CD4-positive, alpha-beta T cell treated with Interferon alpha-2 for 1 hour (primary cell): ENCODE measurements around the gene MAP9.
"Not testable (repeated sequence)": the region's sequence is repeated elsewhere in the genome, so short reads cannot be mapped to it uniquely, and the experiment has no call there.

Experiments
- DNase-seq, 2 donors: peaks; one replicate each; pipeline ENCODE4 v3.0.0-alpha.2; 2020 to 2022

Gene MAP9

DNA sequence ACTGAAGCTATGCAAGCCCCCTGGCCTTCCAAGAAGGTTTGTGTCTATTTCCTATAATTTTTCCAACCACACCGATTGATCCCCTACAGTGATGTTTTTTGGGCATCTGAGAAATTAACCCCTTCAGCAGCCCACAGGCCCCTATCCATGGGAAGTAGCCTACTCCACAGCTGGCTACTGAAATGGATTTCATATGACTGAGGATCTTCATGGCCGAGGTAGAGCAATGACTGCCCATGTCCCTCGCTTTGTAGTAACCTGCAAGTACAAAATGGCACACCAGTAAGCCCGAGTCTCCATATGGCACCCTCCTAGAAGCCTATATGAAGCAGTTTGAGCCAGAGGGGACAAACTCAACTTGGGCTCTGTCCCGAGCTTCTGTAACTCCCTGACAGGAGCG lies 36.8 kb downstream of the MAP9 start:
- no peak for DNase-seq

- no peak for DNase-seq
Observed at GRCh38 chr4:155339588-155339987, 37.2 kb downstream of the MAP9 start.

DNA sequence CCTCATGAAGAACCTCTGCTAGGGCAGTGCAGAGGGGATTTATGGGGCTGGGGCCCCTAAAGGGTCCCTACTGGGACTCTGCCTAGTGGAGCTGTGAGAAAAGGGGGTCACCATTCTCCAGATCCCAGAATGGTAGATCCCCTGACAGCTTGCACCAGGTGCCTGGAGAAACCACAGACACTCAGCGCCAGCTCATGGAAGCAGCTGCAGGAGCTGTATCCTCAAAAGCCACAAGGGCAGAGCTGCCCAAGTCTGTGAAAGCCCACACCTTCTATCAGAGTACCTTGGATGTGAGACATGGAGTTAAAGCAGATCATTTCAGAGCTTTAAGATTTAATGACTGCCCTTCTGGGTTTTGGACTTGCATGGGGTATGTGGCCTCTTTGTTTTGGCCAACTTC lies 38.6 kb downstream of the MAP9 start:
- DNase-seq = no peak

DNA sequence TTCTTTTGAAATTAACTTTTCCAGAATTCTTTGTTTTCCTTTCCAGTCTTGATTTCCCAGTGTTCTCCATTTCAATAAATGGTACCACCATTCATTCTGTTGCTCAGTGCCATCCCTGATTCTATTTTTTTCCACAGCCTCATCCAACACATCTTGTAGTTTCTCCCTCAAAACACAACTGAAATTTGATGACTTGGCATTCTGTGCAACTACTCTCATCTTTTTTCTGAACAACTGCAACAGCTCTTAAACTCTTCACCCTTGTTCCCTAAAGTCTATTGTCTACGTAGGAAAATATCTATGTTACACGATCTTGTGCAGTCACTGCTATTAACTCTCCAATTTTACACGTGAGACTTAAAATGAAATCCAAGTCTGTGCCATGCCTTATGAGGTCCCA lies 40.5 kb downstream of the MAP9 start:
- DNase-seq = no peak

DNA sequence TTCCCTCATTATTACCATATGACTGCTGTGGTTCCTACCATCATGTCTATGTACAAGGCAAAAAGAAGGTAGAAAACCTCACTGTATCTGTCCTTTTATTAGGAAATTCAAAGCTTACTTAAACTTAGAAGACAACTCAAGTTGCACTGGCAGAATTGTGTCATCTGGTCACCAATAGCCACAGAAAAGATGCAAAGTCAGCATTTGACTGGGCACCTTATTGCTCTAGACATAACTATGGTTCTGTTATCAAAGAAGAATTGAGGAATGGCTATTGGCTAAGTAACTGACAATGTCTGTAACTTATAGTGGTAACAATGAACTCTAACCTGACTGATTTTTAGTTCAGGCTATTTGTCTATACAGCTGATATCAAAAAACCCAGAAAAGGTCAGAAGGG lies 45.3 kb downstream of the MAP9 start:
- no peak for DNase-seq

DNA sequence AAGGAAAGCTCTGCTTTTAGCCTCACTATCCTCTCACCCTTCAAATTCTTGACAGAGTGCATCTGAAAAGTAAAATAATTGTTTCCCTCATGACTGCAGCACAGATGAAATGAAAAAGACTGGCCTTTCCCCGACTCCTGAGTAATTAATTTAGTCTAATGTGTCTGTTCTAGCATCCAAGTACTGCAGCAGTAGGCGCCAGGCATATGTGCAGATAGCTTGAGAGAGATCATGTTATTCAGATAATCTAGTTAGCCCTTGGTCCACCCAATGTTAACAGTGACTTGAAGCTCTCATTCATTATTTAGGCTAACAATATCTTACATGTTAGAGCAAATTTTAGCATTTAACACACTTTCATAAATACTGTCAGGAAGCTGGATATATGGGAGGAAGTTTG lies 54.0 kb downstream of the MAP9 start:
- DNase-seq = no peak

- DNase-seq = no peak
Observed at GRCh38 chr4:155321006-155321405, 55.8 kb downstream of the MAP9 start.

- DNase-seq = no peak
Observed at GRCh38 chr4:155319516-155319915, 57.2 kb downstream of the MAP9 start.

DNA sequence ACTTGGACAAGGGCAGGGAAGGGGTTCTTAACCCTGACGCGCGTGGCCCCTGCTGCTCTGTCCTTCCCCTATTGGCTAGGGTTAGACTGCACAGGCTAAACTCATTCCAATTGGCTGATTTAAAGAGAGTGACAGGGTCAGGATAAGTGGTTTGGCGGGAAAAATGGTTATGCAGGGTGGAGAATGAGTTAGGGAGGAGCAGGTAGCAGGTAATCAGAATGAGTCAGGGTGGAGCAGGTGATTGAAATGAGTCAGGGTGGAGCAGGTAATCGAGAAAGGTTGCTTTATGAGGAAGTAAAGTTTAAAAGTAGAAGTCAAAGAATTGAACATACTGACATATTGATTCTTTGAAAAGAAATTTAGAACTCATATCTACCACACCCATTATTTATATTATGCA lies 64.7 kb downstream of the MAP9 start:
- not testable (repeated sequence) for DNase-seq

GRCh38 chr4:155307731-155308277 lies 69.0 kb downstream of the MAP9 start:
- DNase-seq = no peak

DNA sequence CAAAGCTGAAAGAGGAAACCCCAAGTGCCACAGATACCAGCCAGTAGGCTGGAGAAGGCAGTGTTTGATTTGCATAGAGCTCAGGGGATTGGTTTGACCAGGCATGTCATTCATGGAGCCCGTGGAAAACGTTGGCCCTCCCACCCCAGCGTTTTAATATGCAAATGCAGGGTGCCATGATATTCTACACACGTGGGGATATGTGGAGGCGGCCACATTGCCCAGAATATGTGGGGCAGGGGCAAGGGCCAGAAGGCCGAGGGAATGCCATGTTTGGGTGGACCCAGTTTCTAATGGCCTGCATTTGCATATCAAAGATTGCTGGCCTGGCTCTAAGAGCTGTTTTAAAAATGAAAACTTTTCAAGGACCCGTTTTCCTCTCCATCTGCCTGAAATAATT lies 71.1 kb downstream of the MAP9 start:
- DNase-seq = no peak

- DNase-seq = no peak
Observed at GRCh38 chr4:155304375-155304774, 72.4 kb downstream of the MAP9 start.

- no peak for DNase-seq
Observed at GRCh38 chr4:155299103-155299502, 77.7 kb downstream of the MAP9 start.
